ENCODE results near the gene EGFL7. TPM values are rescaled to one million over a fixed set of nuclear protein-coding genes. Genes with fewer than 3 reads are reported as not detected.
"Not testable (repeated sequence)": the region's sequence is repeated elsewhere in the genome, so short reads cannot be mapped to it uniquely, and the experiment has no call there.

EGFL7 gene
- total and polyA plus RNA-seq, 11 donors = 56.4 to 142 (median 94.5) TPM

DNA sequence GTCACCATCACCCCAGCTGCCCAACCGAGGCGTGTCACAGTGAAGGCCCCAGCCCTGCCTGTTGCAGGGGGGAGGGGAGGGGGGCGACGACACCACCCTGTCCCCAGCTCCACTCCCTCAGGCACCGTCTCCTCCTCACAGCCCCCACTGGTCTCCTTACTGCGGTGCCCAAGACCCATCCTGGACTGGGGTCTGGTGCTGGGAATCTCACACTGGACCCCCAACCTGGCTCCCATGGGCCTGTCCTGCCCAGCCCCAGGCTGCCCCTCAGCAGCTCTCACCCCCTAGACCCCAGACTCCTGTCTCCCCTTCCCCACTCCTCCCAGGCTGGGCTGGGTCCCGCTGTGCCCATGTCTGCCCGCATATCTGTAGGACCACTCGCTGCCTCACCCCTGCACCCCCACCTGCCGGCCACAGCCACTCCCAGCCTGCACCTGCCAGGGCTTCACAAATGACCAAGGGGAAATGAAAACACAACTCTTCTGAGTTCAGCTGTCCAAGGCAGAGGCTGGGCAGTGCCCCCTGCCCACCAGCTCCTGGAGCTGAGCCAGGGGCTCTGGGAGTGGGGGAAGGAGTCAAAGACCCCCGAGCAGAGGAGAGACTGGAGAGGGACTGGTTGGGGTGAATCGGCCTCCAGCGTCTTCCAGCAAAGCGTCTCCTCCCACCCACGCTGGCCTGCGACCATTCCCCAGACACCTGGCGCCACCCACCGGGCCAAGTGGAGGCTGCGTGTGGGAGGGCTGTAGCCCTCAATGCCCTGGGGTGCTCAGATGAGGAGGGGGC is 32.6 kb upstream of the EGFL7 start:
- Histone ChIP-seq H3K4me1 (peaks cover 0 to 41% (median 24%) of the 10 kb centered on the region in 12 donors), H3K36me3 (no peaks in the 10 kb centered on the region), H3K27me3 (peaks cover 0 to 3% (median 0%) of the 10 kb centered on the region in 9 donors), H3K9me3 (no peaks in the 10 kb centered on the region), H3K27ac (no peak overlapping the region), H3K4me3 (no peak overlapping the region)
- WGBS, 4 donors = 44 to 54% (median 46%) methylated on average over 19 of the region's 19 CpGs
- ATAC-seq (peak in 3 of 4 donors; percentile 49 to 73 (median 60)), DNase-seq (peak; percentile 40 to 86 (median 61))
- no peak for TF ChIP-seq POLR2A (IDR thresholded peaks at IDR 0.05)
- TF ChIP-seq, protein P1, sequence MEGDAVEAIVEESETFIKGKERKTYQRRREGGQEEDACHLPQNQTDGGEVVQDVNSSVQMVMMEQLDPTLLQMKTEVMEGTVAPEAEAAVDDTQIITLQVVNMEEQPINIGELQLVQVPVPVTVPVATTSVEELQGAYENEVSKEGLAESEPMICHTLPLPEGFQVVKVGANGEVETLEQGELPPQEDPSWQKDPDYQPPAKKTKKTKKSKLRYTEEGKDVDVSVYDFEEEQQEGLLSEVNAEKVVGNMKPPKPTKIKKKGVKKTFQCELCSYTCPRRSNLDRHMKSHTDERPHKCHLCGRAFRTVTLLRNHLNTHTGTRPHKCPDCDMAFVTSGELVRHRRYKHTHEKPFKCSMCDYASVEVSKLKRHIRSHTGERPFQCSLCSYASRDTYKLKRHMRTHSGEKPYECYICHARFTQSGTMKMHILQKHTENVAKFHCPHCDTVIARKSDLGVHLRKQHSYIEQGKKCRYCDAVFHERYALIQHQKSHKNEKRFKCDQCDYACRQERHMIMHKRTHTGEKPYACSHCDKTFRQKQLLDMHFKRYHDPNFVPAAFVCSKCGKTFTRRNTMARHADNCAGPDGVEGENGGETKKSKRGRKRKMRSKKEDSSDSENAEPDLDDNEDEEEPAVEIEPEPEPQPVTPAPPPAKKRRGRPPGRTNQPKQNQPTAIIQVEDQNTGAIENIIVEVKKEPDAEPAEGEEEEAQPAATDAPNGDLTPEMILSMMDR (IDR thresholded peaks at IDR 0.05) = peak; percentile 31 to 61 (median 46)
- intact Hi-C loops (cut with DNase I) = loop anchor here in 7 of 10 donors (1.0 to 10.0 kb wide), 5 partner anchors 83 to 142 kb away; partner anchors contain the start of gene NOTCH1 (in 2 of the 7)

DNA sequence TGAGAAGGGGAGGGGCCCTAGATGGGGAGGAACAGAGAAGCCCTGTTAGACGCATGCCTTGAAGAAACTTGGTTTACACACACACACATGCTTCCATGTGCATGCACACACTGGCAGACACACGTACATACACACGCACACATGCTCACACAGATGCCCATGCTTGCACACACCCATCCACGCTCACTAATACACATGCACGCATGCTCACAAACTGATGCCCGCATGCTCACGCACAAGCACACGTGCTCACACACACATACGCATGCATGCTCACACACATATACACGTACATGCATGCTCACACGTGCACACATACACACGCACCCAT is 32.1 kb upstream of the EGFL7 start:
- intact Hi-C loops (cut with DNase I) = loop anchor here in 3 of 10 donors (1.0 to 2.0 kb wide), 2 partner anchors 142 kb away; no protein-coding TSS in a partner anchor

DNA sequence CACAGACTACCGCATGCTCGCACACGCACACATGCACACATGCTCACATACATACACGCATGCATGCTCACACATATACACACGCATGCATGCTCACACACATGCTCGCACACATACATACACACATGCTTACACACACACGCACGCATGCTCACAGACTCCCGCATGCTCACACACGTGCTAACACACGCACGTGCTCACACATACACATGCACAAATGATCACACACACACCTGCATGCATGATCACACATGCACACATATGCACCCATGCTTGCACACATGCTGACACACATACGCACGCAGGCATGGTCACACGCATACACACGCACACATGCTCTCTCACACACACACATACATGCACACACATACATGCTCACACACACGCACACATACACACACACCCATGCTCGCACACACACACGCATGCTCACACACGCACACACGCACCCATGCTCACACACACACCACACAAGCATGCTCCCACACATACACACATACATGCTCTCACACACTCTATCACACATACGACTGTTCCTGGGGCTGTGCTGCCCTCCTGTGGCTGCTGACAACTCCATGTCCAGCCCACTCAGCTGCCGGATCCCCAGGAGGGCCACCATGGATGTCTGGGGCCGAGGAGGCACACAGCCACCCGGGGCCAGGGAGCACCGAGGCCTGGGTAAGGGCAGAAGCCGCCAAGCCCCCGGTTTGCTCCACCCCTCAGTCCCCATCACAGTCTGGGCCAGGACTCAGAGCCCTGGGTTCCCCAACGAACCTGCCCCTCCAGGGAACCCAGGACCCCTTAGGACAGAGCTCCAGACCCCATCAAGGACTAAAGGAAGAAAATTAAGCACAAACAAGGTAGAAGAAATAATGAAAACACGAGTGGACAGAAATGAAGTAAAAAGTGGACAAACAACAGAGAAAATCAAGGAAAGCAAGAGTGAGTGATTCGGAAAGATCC is 31.4 kb upstream of the EGFL7 start:
- intact Hi-C loops (cut with DNase I) = loop anchor here in 7 of 10 donors (1.0 to 2.0 kb wide), 4 partner anchors 143 to 146 kb away; no protein-coding TSS in a partner anchor
- Histone ChIP-seq H3K27ac (no peak overlapping the region), H3K4me1 (peaks cover 0 to 28% (median 12%) of the 10 kb centered on the region in 12 donors), H3K4me3 (no peak overlapping the region), H3K36me3 (no peaks in the 10 kb centered on the region), H3K27me3 (peaks cover 0 to 3% (median 0%) of the 10 kb centered on the region in 9 donors), H3K9me3 (no peaks in the 10 kb centered on the region)
- no peak for TF ChIP-seq POLR2A (IDR thresholded peaks at IDR 0.05)
- TF ChIP-seq, protein P1 (IDR thresholded peaks at IDR 0.05) = peak; percentile 71 to 89 (median 82)
- ATAC-seq (peak; percentile 80 to 96 (median 92)), DNase-seq (peak; percentile 79 to 92 (median 80))
- WGBS, 4 donors = 53 to 55% (median 55%) methylated on average over 31 of the region's 31 CpGs

More for the DNA sequence above, 32.1 kb upstream of the EGFL7 start:
- WGBS, 4 donors = 63 to 77% (median 73%) methylated on average over 12 of the region's 12 CpGs
- Histone ChIP-seq H3K27me3 (peaks cover 0 to 3% (median 0%) of the 10 kb centered on the region in 9 donors), H3K36me3 (no peaks in the 10 kb centered on the region), H3K4me1 (peaks cover 0 to 35% (median 18%) of the 10 kb centered on the region in 12 donors), H3K27ac (no peak overlapping the region), H3K9me3 (no peaks in the 10 kb centered on the region), H3K4me3 (no peak overlapping the region)
- DNase-seq (no peak), ATAC-seq (no peak)
- no peak for TF ChIP-seq POLR2A (IDR thresholded peaks at IDR 0.05)
- TF ChIP-seq, protein P1 (IDR thresholded peaks at IDR 0.05) = no peak

DNA sequence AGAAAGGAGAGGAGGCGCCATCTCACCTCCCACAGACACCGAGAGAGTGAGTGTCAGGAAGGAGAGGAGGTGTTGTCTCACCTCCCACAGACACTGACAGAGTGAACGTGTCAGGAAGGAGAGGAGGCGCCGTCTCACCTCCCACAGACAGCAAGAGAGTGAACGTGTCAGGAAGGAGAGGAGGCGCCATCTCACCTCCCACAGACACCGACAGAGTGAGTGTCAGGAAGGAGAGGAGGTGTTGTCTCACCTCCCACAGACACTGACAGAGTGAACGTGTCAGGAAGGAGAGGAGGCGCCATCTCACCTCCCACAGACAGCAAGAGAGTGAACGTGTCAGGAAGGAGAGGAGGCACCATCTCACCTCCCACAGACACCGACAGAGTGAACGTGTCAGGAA is 30.6 kb upstream of the EGFL7 start:
- H3K27ac ChIP-seq; intact Hi-C loops (cut with DNase I); H3K4me3 ChIP-seq; DNase-seq; ATAC-seq; H3K9me3 ChIP-seq; H3K36me3 ChIP-seq; H3K27me3 ChIP-seq: not testable (repeated sequence)
- WGBS, 4 donors = 43 to 57% (median 53%) methylated on average over 6 to 13 of the region's 13 CpGs
- peaks cover 0 to 21% (median 9%) of the 10 kb centered on the region in 12 donors for H3K4me1 ChIP-seq

DNA sequence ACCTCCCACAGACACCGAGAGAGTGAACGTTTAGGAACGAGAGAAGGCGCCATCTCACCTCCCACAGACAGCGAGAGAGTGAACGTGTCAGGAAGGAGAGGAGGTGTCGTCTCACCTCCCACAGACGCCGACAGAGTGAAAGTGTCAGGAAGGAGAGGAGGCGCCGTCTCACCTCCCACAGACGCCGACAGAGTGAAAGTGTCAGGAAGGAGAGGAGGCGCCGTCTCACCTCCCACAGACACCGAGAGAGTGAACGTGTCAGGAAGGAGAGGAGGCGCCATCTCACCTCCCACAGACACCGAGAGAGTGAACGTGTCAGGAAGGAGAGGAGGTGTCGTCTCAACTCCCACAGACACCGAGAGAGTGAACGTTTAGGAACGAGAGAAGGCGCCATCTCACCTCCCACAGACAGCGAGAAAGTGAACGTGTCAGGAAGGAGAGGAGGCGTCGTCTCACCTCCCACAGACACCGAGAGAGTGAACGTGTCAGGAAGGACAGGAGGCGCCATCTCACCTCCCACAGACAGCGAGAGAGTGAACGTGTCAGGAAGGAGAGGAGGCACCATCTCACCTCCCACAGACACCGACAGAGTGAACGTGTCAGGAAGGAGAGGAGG is 30.1 kb upstream of the EGFL7 start:
- H3K36me3 ChIP-seq; intact Hi-C loops (cut with DNase I); H3K27me3 ChIP-seq; H3K27ac ChIP-seq; ATAC-seq; H3K9me3 ChIP-seq; DNase-seq; H3K4me3 ChIP-seq: not testable (repeated sequence)
- WGBS, 4 donors = 65 to 73% (median 70%) methylated on average over 36 of the region's 36 CpGs
- peaks cover 0 to 19% (median 9%) of the 10 kb centered on the region in 12 donors for H3K4me1 ChIP-seq
